GM18498 (cell line): Measurements from ENCODE around the gene FUT3.

Experiments
- ATAC-seq: cut with Tn5 transposase; IDR thresholded peaks from one replicate; pipeline ENCODE4 v1.9.1; 2021; ENCODE audit warnings: mild to moderate bottlenecking, moderate library complexity; ENCODE audit not compliant: unreplicated experiment

FUT3 gene

GRCh38 chr19:5826531-5827341 is 24.5 kb downstream of the FUT3 start:
- ATAC-seq, result no peak

- no peak for ATAC-seq
These were observed 26.1 kb downstream of the FUT3 start for GRCh38 chr19:5825178-5825577.

- ATAC-seq, result no peak
These were observed 26.5 kb downstream of the FUT3 start for GRCh38 chr19:5824751-5825150.

GRCh38 chr19:5823579-5824281 is 27.5 kb downstream of the FUT3 start:
- no peak for ATAC-seq

GRCh38 chr19:5822181-5822844 is 28.9 kb downstream of the FUT3 start:
- ATAC-seq, result no peak

GRCh38 chr19:5821521-5822180 is 29.6 kb downstream of the FUT3 start:
- no peak for ATAC-seq

GRCh38 chr19:5820785-5821184 is 30.5 kb downstream of the FUT3 start:
- no peak for ATAC-seq

GRCh38 chr19:5818594-5818993 is 32.7 kb downstream of the FUT3 start:
- ATAC-seq, result no peak

GRCh38 chr19:5817218-5817617 is 34.0 kb downstream of the FUT3 start:
- ATAC-seq, result no peak

GRCh38 chr19:5814852-5815246 is 36.4 kb downstream of the FUT3 start:
- no peak for ATAC-seq

- no peak for ATAC-seq
These were observed 37.0 kb downstream of the FUT3 start for GRCh38 chr19:5814123-5814851.

GRCh38 chr19:5811117-5811516 is 40.1 kb downstream of the FUT3 start:
- ATAC-seq, result no peak

GRCh38 chr19:5809469-5809868 is 41.8 kb downstream of the FUT3 start:
- ATAC-seq, result no peak

GRCh38 chr19:5809053-5809452 is 42.2 kb downstream of the FUT3 start:
- ATAC-seq, result no peak

GRCh38 chr19:5808120-5808816 is 43.0 kb downstream of the FUT3 start:
- no peak for ATAC-seq

GRCh38 chr19:5806905-5807304 is 44.3 kb downstream of the FUT3 start:
- no peak for ATAC-seq

GRCh38 chr19:5806133-5806489 is 45.1 kb downstream of the FUT3 start:
- no peak for ATAC-seq

GRCh38 chr19:5805462-5806132 is 45.7 kb downstream of the FUT3 start:
- ATAC-seq, result no peak
